CD4-positive, alpha-beta T cell treated with Interleukin-1 beta for 1 hour (primary cell): ENCODE measurements around the gene HNRNPUL1.
"Not testable (repeated sequence)": the region's sequence is repeated elsewhere in the genome, so short reads cannot be mapped to it uniquely, and the experiment has no call there.

ENCODE experiments used
- DNase-seq, 2 donors: peaks; one replicate each; pipeline ENCODE4 v3.0.0-alpha.2; 2020 to 2022

Gene HNRNPUL1

DNA sequence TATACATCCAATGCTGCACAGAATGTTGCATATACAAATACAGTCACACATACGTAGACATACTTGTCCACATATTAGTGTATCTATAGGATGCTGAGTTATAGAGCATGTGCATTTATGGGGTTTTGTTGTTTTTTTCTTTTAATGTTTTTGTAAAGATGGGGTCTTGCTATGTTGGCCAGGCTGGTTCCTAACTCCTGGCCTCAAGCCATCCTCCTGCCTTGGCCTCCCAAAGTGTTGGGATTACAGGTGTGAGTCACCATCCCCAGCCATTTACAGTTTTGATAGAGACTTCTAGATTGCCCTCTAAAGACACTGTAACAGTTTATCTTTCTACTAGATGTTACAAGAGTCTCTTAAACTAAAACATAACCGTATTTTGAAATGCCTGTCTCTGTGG, 14.3 kb downstream of the HNRNPUL1 start:
- DNase-seq, result no peak

DNA sequence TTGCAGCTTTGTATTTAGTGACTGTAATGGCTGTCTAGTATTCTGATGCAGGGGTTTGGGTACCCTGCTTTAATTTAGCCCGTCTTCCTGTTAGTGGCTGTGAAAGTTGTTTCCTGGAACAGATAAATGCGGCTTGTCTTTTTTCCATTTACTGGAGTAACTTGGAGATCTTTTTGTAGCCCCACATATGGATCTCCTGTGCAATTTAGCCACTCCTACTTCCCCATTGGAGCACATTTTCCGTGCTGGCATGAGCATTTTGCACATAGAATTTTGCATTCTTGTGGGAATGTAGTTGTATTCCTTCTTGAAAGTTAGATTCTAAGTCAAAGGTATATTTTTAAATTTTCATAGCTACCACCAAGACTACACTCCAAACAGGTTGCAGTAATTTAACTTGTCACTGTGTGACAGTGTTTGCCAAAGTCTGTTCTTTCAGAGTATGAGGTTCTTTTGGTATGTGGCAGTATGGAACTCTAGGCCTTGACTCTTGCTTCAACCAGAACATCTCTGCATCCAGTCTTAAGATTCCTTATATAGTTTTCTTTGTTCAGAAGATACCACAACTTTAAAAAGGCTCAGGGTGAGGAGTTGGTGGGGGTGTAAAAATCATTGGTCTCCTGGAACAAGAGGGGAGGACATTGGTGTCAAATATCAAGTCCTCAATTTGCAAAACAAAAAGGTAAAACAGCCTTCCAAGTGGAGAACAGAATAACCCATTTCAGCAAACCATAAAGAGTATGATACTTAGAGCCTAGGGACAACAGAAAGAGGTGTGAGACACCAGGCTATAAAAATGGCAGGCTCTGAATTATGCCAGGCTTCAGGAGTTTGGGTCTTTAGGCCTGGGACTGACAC, 24.7 kb downstream of the HNRNPUL1 start:
- DNase-seq, result no peak

DNA sequence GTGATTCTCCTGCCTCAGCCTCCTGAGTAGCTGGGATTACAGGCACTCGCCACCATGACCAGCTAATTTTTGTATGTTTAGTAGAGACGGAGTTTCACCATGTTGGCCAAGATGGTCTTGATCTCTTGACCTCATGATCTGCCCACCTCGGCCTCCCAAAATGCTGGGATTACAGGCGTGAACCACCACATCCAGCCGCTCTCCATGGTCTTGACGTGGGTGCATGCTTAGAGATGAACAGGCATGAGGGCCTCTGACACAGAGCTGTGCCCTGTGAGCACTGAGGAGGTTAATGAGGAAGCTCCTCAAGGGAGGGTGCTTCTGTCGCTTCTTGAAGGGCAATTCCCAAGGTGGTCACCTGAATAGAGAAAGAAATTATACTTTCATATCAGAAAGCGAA, 25.6 kb downstream of the HNRNPUL1 start:
- DNase-seq, result not testable (repeated sequence)

DNA sequence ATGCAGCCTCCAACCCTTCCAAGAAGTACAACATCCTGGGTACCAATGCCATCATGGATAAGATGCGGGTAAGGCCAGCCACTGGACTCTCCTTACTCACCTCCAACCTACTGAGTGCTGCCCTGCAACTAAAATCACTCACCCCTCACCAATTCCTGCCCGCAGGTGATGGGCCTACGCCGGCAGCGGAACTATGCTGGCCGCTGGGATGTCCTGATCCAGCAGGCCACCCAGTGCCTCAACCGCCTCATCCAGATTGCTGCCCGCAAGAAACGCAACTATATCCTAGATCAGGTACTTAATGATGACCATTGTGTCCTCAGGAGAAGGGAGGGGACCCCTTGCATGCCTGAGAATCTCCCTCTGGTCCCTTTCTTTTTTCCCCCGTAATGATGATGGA, 30.2 kb downstream of the HNRNPUL1 start:
- no peak for DNase-seq

GRCh38 chr19:41295499-41295898, 31.3 kb downstream of the HNRNPUL1 start:
- DNase-seq, result no peak

DNA sequence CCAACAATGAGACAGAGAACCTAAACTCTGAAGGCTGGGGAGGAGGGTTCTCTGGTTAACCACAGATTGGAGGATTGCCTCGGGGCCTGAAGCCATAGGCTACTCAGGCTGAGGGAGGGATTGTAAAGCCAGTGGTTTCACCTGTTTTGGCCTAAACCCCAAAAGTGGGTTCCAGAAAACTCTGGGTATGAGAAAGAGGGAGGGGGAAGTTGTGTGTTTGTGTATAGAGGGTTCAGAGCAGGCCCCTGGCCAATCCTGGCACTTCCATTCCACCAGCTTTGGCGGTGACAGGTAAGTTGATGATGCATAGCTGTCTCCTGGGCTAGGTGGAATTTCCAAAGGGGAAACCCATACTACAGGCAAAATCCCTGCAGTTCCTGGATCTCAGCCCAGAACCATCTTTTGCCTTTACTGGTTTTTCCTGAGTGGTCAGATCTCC, 32.3 kb downstream of the HNRNPUL1 start:
- DNase-seq, result peak in 1 of 2 donors; percentile 28

DNA sequence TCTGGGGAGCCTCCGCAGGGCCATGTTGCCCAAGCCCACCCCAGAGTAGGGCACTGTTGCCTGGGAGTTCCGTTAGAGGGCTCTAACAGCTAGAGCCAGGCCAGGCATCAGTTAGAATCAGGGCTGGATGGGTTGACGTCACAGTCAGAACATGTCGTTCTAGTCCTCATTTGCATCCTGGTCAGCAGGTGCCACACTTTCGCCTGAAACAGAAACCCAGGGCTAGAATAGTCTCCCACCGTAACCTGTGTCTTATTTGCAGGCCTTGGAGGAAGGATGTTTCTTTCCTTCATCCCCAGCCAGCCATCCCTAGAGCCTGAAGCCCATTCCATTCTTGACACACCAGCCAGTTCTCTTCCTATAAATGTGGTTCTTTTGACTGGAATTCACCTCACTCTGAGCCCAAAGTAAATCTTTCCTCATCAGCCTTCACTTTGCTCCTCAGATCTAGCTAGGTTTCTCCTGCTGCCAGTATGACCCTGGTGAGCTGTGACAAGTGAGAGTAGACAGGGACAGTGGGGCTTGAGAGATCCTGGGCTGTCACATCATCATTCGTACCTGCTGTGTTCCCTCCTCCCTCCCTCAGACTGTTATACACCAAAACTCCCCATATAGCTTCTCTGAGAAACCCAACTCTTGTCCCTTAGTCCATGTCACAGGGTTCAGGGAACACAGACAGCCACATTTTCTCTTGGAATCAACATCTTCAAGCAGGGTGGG, 33.6 kb downstream of the HNRNPUL1 start:
- peak; percentile 53 to 71 for DNase-seq

DNA sequence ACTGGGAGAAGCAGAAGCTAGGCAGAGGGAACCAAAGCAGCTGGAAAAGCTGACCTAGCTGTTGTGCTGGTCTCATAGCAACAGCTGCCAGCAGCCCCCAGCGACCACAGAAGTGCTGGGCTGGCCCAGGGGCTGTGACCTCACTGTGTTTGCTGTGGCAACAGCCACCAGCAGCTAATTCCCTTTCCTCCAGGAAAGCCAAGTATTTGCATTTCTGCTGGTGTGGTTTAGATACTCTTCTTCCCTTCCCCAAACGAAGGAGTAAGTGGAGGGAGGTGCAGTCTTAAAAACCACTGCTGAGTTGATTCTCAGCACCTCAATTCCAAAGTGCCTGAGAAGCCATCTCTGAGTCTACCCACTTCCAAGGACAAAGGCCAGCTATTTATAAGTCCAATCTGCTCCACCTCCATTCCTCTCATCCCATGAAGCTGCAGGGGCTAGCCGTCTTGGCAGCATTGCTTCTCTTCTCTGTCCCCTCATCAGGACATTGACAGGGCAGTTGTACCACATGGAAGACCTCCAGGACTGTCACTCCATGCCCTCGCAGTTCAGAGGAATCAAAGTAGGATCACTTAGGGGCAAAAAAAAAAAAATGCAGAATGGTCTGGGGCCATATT, 34.3 kb downstream of the HNRNPUL1 start:
- DNase-seq, result peak; percentile 74 to 83

- DNase-seq, result no peak
These were observed 35.0 kb downstream of the HNRNPUL1 start for GRCh38 chr19:41299046-41299754.

GRCh38 chr19:41299755-41300089, 35.5 kb downstream of the HNRNPUL1 start:
- peak; percentile 50 to 64 for DNase-seq

GRCh38 chr19:41300555-41300954, 36.4 kb downstream of the HNRNPUL1 start:
- no peak for DNase-seq

- DNase-seq, result peak; percentile 75 to 76
These were observed 38.6 kb downstream of the HNRNPUL1 start for GRCh38 chr19:41302624-41303351.

GRCh38 chr19:41303954-41304353, 39.8 kb downstream of the HNRNPUL1 start:
- peak; percentile 53 to 58 for DNase-seq

DNA sequence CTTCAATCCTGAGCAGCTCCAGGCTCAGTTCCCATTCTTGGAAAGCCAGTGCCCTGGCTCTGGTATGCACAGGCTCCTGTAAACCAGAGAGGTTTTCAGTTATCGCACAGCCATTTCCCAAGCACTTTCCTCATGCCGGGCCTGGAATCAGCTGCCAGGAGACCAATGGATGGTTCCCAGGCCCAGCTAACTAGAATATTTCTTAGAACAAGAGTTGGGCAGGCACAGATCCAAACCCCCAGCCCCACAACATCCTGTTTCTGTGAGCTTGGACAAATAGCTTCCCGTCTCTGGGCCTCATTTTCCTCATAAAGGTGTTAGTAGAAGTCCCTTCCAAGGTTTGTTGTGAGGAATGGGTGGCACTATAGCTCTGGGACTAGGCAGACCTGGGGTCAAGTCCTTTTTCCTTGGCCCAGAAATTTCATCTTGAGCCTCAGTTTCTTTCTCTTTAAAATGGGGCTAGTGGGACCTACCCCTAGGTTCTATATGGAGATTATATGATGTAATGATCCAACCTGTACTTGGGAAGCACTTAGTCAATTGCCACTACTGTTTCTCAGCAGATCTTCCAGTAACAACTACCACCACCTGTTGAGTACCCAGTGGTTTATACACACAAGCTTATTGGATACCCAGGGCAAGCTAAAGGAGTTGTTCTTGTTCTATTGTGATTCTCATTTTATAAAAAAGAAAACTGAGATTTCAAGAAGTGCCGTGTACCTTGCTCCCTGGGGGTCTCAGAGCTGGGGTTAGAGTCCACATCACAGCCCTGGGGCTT, 40.7 kb downstream of the HNRNPUL1 start:
- DNase-seq, result no peak

- no peak for DNase-seq
These were observed 42.0 kb downstream of the HNRNPUL1 start for GRCh38 chr19:41305927-41306793.

DNA sequence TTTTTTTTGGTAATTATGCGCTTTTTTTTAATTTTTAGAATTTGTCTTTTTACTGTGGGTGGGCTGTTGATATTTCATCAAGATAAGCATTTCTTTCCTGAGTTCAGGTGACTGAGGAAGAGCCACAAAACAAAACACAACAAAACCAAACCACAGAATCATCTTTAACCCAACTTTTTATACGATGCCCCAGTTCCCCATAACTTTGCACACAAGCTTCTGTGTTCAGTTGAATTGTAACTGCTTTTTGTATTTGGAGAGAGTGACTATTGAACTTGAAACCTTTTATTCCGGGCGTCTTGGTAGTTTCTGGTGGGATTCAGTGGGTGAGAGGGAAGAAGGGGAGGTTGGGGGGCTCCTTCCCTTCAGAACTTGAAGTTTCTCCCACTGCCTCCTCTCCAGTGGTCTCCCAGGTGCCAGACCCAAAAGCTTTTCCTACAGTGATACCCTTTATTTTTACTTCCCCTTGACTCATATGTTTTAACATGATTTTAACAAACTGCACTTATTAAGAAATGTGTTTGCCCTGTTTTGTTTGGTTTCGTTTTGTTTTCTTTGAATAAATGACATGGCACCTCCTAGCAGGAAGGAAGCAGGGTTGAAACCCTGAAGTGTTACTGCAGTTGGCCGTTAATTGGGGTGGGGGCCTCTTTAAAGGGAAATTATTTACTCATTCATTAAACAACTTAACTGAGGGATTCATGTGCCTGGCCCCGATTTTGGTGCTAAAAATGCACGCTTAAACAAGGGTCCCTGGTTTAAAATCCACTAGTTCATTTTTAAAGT, 43.1 kb downstream of the HNRNPUL1 start:
- DNase-seq, result peak in 1 of 2 donors; percentile 61

DNA sequence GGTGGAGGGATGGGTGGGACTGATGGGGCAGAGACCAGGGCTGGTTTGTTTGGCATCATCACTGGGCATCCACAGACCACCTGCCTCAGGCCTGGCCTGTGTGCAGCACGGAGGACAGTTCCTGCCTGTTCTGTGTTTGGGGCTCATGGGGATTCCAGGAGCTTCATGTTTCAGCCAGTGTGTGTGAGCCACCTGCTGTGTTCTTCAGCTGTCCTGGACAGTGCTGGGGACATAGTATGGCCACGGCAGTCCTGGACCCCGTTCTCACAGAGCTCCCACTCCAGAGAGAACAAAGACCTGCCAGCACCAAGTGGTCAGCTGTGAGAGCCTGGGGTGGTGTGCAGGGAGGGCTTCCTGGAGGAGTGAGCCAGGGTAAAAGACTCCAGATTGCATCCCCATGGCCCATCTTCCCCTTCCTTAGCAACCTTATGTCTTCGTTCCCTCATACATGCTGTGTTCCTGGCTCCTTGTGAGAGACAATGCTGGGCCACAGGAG, 43.8 kb downstream of the HNRNPUL1 start:
- no peak for DNase-seq

DNA sequence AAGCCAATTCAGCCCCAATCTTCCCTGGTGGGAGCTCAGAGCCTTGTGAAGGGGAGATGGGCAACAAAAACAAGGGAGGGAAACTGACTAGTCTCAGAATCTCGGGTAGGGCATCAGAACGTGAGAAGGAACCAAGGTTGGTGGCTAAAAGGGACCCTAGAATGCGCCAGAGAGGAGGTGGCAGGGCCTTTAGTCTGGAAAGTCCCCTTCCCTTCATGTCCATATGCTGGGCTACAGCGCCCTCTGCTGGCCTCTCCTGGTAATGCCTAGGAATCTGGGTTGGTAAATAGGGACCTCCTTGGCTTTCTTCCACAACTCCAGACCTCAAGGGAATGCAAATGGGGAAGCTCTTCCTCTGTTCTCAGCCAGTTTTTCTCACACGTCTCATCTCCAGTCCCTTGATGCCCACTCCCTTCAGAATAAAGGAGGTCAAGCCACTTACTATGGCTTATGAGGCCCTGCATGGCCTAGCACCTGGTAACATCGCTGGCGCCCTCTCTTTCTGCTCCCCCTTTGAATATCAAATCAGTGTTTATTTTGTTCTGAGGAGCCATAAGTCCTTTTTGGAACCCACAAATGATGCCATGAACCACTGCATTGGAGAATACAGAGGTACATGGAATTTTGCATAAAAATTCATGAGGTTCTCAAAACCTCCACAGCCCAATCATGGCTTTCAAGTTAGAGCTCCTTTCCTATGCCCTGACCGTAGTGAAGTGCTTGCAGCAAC, 44.4 kb downstream of the HNRNPUL1 start:
- peak; percentile 88 to 93 for DNase-seq
